H9 (cell line): ENCODE data around the gene CCDC102A. TPM values are rescaled to one million over a fixed set of nuclear protein-coding genes. Genes with fewer than 3 reads are reported as not detected.
A peak's percentile ranks its signal among the peaks of the same experiment; 100 is the strongest.

Experiments
- DNase-seq: peaks from one replicate; pipeline ENCODE4 v3.0.0-alpha.2; 2017
- H2AFZ ChIP-seq: one replicate; pipeline ENCODE4 v1.6.1; 2013; ENCODE audit warnings: mild to moderate bottlenecking, low read length, control low read depth, moderate library complexity
- H2AK5ac ChIP-seq: 2 replicates; pipeline ENCODE4 v1.6.1; 2013; ENCODE audit warnings: low read length, control low read depth, mixed read lengths; ENCODE audit not compliant: insufficient read length
- H2BK120ac ChIP-seq: one replicate; pipeline ENCODE4 v1.6.1; 2013; ENCODE audit warnings: low read depth, mild to moderate bottlenecking, low read length, control low read depth, inconsistent platforms; ENCODE audit not compliant: poor library complexity, severe bottlenecking
- H2BK12ac ChIP-seq: 2 replicates; pipeline ENCODE4 v1.6.1; 2013; ENCODE audit warnings: low read length, control low read depth, mixed read lengths, low read depth; ENCODE audit not compliant: insufficient read length
- H2BK15ac ChIP-seq: 2 replicates; pipeline ENCODE4 v1.6.1; 2013; ENCODE audit warnings: low read depth, low read length, control low read depth
- H2BK20ac ChIP-seq: one replicate; pipeline ENCODE4 v1.6.1; 2013; ENCODE audit warnings: low read depth, mild to moderate bottlenecking, low read length, control low read depth, inconsistent platforms; ENCODE audit not compliant: poor library complexity, severe bottlenecking
- H2BK5ac ChIP-seq: 2 replicates; pipeline ENCODE4 v1.6.1; 2013; ENCODE audit warnings: low read length, control low read depth, mixed read lengths; ENCODE audit not compliant: insufficient read length
- H3K14ac ChIP-seq: 2 replicates; pipeline ENCODE4 v1.6.1; 2013; ENCODE audit warnings: low read length, control low read depth; ENCODE audit not compliant: insufficient read depth
- H3K18ac ChIP-seq: 2 replicates; pipeline ENCODE4 v1.6.1; 2013; ENCODE audit warnings: low read depth, mild to moderate bottlenecking, mixed read lengths, low read length, control low read depth; ENCODE audit not compliant: insufficient read length
- H3K23ac ChIP-seq: 2 replicates; pipeline ENCODE4 v1.6.1; 2013; ENCODE audit warnings: low read length, control low read depth, mixed read lengths, low read depth; ENCODE audit not compliant: insufficient read length
- H3K23me2 ChIP-seq: 2 replicates; pipeline ENCODE4 v1.6.1; 2013; ENCODE audit warnings: low read depth, mild to moderate bottlenecking, mixed read lengths, low read length, control low read depth; ENCODE audit not compliant: insufficient read length, poor library complexity, severe bottlenecking
- H3K27ac ChIP-seq: 2 replicates; pipeline ENCODE4 v1.5.1; 2013; ENCODE audit warnings: low read length, control low read depth, mixed read lengths, low read depth; ENCODE audit not compliant: insufficient read length
- H3K27me3 ChIP-seq: 2 replicates; pipeline ENCODE4 v1.6.1; 2013; ENCODE audit warnings: low read length, control low read depth, inconsistent platforms; ENCODE audit not compliant: insufficient read depth
- H3K4ac ChIP-seq: 2 replicates; pipeline ENCODE4 v1.6.1; 2013; ENCODE audit warnings: low read depth, mild to moderate bottlenecking, control low read depth, inconsistent platforms, low read length, moderate library complexity
- H3K4me1 ChIP-seq: 2 replicates; pipeline ENCODE4 v1.6.1; 2013; ENCODE audit warnings: low read length, control low read depth, inconsistent platforms; ENCODE audit not compliant: insufficient read depth
- H3K4me2 ChIP-seq: 2 replicates; pipeline ENCODE4 v1.6.1; 2013; ENCODE audit warnings: low read length, control low read depth, mixed read lengths; ENCODE audit not compliant: insufficient read length, insufficient read depth
- H3K56ac ChIP-seq: 2 replicates; pipeline ENCODE4 v1.6.1; 2013; ENCODE audit warnings: low read depth, mild to moderate bottlenecking, mixed read lengths, low read length, control low read depth; ENCODE audit not compliant: insufficient read length
- H3K79me1 ChIP-seq: 2 replicates; pipeline ENCODE4 v1.6.1; 2013; ENCODE audit warnings: low read depth, mild to moderate bottlenecking, moderate library complexity, low read length, control low read depth, inconsistent platforms; ENCODE audit not compliant: insufficient read depth, poor library complexity, severe bottlenecking
- H3K79me2 ChIP-seq: 2 replicates; pipeline ENCODE4 v1.6.1; 2013; ENCODE audit warnings: low read length, control low read depth, inconsistent platforms; ENCODE audit not compliant: insufficient read depth
- H3K9ac ChIP-seq: 2 replicates; pipeline ENCODE4 v1.6.1; 2013; ENCODE audit warnings: low read length, control low read depth, mixed read lengths; ENCODE audit not compliant: insufficient read length; ENCODE audit errors: extremely low read depth
- H3K9me3 ChIP-seq: one replicate; pipeline ENCODE4 v1.6.1; 2013; ENCODE audit warnings: low read depth, low read length, inconsistent platforms; ENCODE audit not compliant: control insufficient read depth
- H3T11ph ChIP-seq: one replicate; pipeline ENCODE4 v1.6.1; 2013; ENCODE audit warnings: mild to moderate bottlenecking, low read length, control low read depth, inconsistent platforms
- H4K20me1 ChIP-seq: one replicate; pipeline ENCODE4 v1.6.1; 2013; ENCODE audit not compliant: control insufficient read depth, insufficient read length, insufficient read depth
- H4K5ac ChIP-seq: 2 replicates; pipeline ENCODE4 v1.6.1; 2013; ENCODE audit warnings: low read depth, mild to moderate bottlenecking, mixed read lengths, low read length, control low read depth; ENCODE audit not compliant: insufficient read length
- H4K8ac ChIP-seq: replicated peaks from 2 replicates; pipeline ENCODE4 v1.6.1; 2013; ENCODE audit warnings: low read length, control low read depth, mixed read lengths, low read depth; ENCODE audit not compliant: insufficient read length
- H4K91ac ChIP-seq: 2 replicates; pipeline ENCODE4 v1.6.1; 2013; ENCODE audit warnings: low read depth, mild to moderate bottlenecking, moderate library complexity, mixed read lengths, low read length, control low read depth; ENCODE audit not compliant: insufficient read length
- H3K27ac Mint-ChIP-seq, 3 experiments: 2 replicates in 2 of 3; 3 replicates in 1 of 3; pipeline ENCODE4 v1.8.0; 2020 to 2021; ENCODE audit warnings: mixed read lengths in 3 of 3, mild to moderate bottlenecking in 1 of 3, moderate library complexity in 1 of 3
- H3K27me3 Mint-ChIP-seq: 2 replicates; pipeline ENCODE4 v1.8.0; 2021; ENCODE audit warnings: low read depth, mild to moderate bottlenecking, moderate library complexity, mixed read lengths
- H3K36me3 Mint-ChIP-seq, 3 experiments: 2 replicates in 2 of 3; 3 replicates in 1 of 3; pipeline ENCODE4 v1.8.0; 2020 to 2021; ENCODE audit warnings: low read depth in 3 of 3, mixed read lengths in 3 of 3; ENCODE audit not compliant: insufficient read depth in 1 of 3
- H3K4me1 Mint-ChIP-seq, 2 experiments: 2 replicates each; pipeline ENCODE4 v1.8.0; 2020; ENCODE audit warnings: mixed read lengths in 2 of 2
- H3K4me3 Mint-ChIP-seq, 2 experiments: 2 replicates in 1 of 2; 3 replicates in 1 of 2; pipeline ENCODE4 v1.8.0; 2020 to 2021; ENCODE audit warnings: mild to moderate bottlenecking in 2 of 2, mixed read lengths in 2 of 2, moderate library complexity in 1 of 2
- H3K9me3 Mint-ChIP-seq, 2 experiments: 2 replicates in 1 of 2; 3 replicates in 1 of 2; pipeline ENCODE4 v1.8.0; 2020; ENCODE audit warnings: mild to moderate bottlenecking in 2 of 2, mixed read lengths in 2 of 2, moderate library complexity in 1 of 2
- WGBS: extraction: QIAGEN DNeasy Blood & Tissue Kit; methylation state at CpG from one replicate; pipeline ENCODE4 v1.1.7; 2013; ENCODE audit warnings: missing lambda C conversion rate, low lambda C conversion rate, mixed read lengths; ENCODE audit not compliant: insufficient read length; ENCODE audit errors: extremely low coverage; 5-methylcytosine and 5-hydroxymethylcytosine counted together
- total RNA-seq: library from RNA; stranded (reverse); gene quantifications from 2 replicates; pipeline ENCODE4 v1.2.1, GENCODE V29; 2021
- TF ChIP-seq, protein P1 (sequence below): fragments of 200-600 bp; sonication (generic); conservative IDR thresholded peaks from 3 replicates; pipeline ENCODE4 v1.8.0; 2021; ENCODE audit warnings: antibody characterized with exemption, mild to moderate bottlenecking

The CCDC102A gene
- total RNA-seq, 1 experiment from 2014 or later, result 8.2 TPM

- no peak overlapping the region for H3K23ac ChIP-seq
- 100% methylated on average over 4 of the region's 5 CpGs for WGBS
- H3K4ac ChIP-seq, result no peak overlapping the region
- no peak overlapping the region for H2AFZ ChIP-seq
- peak overlapping the region; percentile 34 for H4K5ac ChIP-seq
- no peak overlapping the region for H3K27ac ChIP-seq
- H2BK120ac ChIP-seq, result no peak overlapping the region
- H2AK5ac ChIP-seq, result no peak overlapping the region
- Mint-ChIP-seq H3K36me3 (peaks cover 26 to 29% (median 26%) of the 10 kb centered on the region in 3 experiments), H3K4me3 (no peak overlapping the region), H3K27ac (no peak overlapping the region; a peak in 1 of 7 replicates), H3K9me3 (peaks cover 18 to 23% of the 10 kb centered on the region in 2 experiments), H3K27me3 (no peaks in the 10 kb centered on the region), H3K4me1 (peaks cover 0 to 4% of the 10 kb centered on the region in 2 experiments; a peak in 1 of 4 replicates)
- H3K14ac ChIP-seq, result no peak overlapping the region
- no peak overlapping the region for H3K56ac ChIP-seq
- TF ChIP-seq, protein P1, sequence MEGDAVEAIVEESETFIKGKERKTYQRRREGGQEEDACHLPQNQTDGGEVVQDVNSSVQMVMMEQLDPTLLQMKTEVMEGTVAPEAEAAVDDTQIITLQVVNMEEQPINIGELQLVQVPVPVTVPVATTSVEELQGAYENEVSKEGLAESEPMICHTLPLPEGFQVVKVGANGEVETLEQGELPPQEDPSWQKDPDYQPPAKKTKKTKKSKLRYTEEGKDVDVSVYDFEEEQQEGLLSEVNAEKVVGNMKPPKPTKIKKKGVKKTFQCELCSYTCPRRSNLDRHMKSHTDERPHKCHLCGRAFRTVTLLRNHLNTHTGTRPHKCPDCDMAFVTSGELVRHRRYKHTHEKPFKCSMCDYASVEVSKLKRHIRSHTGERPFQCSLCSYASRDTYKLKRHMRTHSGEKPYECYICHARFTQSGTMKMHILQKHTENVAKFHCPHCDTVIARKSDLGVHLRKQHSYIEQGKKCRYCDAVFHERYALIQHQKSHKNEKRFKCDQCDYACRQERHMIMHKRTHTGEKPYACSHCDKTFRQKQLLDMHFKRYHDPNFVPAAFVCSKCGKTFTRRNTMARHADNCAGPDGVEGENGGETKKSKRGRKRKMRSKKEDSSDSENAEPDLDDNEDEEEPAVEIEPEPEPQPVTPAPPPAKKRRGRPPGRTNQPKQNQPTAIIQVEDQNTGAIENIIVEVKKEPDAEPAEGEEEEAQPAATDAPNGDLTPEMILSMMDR, result no peak
- no peaks in the 10 kb centered on the region for H3K27me3 ChIP-seq
- no peak for DNase-seq
- no peaks in the 10 kb centered on the region for H3K4me1 ChIP-seq
- no peak overlapping the region for H3K18ac ChIP-seq
- H2BK15ac ChIP-seq, result no peak overlapping the region
- H4K91ac ChIP-seq, result no peak overlapping the region
- H3K9ac ChIP-seq, result no peak overlapping the region
- no peak overlapping the region for H3T11ph ChIP-seq
- no peak overlapping the region for H3K4me2 ChIP-seq
- H3K23me2 ChIP-seq, result no peaks in the 10 kb centered on the region
- H3K79me1 ChIP-seq, result no peaks in the 10 kb centered on the region
- H3K79me2 ChIP-seq, result no peaks in the 10 kb centered on the region
- H4K8ac ChIP-seq, result peak overlapping the region; percentile 74
- H3K9me3 ChIP-seq, result no peaks in the 10 kb centered on the region
- H4K20me1 ChIP-seq, result no peaks in the 10 kb centered on the region
- no peak overlapping the region for H2BK5ac ChIP-seq
- no peak overlapping the region for H2BK12ac ChIP-seq
- no peak overlapping the region for H2BK20ac ChIP-seq
These were observed 31.9 kb upstream of the CCDC102A start for GRCh38 chr16:57568173-57568678.
